ENCODE results near the gene AKR1D1.

DNA sequence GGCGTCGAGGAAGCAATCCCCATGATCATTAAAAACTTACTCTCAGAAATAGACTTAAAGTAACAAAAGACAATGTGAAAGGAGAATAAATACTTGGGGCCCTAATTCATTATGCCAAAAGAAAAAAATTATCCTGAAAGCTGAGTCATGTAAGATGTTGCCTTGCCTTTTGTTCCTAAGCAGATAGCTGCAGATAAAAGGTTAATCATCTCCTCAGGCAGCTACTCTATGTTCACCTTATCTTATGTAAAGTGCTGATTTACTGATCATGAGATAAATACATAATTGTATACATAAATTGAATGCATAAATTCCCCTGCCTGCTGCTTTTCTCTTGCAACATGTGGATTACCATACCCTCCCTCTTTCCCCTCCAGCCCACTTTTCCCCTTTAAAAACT lies 46.3 kb upstream of the AKR1D1 start:
- TF ChIP-seq, protein P1, sequence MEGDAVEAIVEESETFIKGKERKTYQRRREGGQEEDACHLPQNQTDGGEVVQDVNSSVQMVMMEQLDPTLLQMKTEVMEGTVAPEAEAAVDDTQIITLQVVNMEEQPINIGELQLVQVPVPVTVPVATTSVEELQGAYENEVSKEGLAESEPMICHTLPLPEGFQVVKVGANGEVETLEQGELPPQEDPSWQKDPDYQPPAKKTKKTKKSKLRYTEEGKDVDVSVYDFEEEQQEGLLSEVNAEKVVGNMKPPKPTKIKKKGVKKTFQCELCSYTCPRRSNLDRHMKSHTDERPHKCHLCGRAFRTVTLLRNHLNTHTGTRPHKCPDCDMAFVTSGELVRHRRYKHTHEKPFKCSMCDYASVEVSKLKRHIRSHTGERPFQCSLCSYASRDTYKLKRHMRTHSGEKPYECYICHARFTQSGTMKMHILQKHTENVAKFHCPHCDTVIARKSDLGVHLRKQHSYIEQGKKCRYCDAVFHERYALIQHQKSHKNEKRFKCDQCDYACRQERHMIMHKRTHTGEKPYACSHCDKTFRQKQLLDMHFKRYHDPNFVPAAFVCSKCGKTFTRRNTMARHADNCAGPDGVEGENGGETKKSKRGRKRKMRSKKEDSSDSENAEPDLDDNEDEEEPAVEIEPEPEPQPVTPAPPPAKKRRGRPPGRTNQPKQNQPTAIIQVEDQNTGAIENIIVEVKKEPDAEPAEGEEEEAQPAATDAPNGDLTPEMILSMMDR (conservative IDR thresholded peaks at IDR 0.05; ENCODE audit: low read depth, low read length) = no peak
- no peak for TF ChIP-seq EZH2 (IDR thresholded peaks at IDR 0.05; ENCODE audit: low read length, unreplicated experiment)
- TF ChIP-seq EZH2phosphoT487 (IDR thresholded peaks at IDR 0.05; ENCODE audit: borderline replicate concordance, low read length) = no peak
